ENCODE results near the gene PARN. TPM values are rescaled to one million over a fixed set of nuclear protein-coding genes. Genes with fewer than 3 reads are reported as not detected.

PARN gene
- polyA plus RNA-seq, 1 donor from 2014 or later: 22.3 TPM

DNA sequence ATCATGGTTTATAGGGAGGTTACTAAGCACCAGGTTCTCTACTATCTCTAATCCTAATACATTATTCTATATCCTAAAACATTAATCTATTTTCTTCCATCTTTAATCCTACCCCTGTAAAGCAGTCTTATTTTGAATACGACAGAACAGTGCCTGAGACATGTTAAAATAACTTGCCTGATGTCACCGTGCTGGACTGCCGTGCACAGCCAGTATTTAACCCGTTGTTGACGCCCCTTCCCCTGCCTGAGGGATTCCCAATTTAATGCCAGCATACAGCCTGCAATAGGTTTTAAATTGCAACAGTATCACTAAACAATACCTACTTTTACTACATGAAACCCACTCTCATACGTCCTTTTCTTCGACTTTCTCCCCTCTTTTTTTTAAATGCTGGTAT is 133.3 kb downstream of the PARN start:
- no peaks in the 10 kb centered on the region for H3K79me2 ChIP-seq (replicated peaks; ENCODE audit: insufficient read depth, low read length)
- no peak overlapping the region for H3K9ac ChIP-seq (ENCODE audit: low read length)
- H3K4me3 ChIP-seq (ENCODE audit: low read length): no peak overlapping the region
- H3K27ac ChIP-seq (ENCODE audit: low read length): no peak overlapping the region
- no peaks in the 10 kb centered on the region for H3K36me3 ChIP-seq (ENCODE audit: insufficient read depth, low read length)
- H3K4me2 ChIP-seq (ENCODE audit: low read length): peak overlapping the region; percentile 11
- no peaks in the 10 kb centered on the region for H3K9me2 ChIP-seq (ENCODE audit: insufficient read depth, low read length)
- no peaks in the 10 kb centered on the region for H3F3A ChIP-seq (ENCODE audit: insufficient read depth, low read length, poor library complexity, severe bottlenecking)
- TF ChIP-seq, protein P1, sequence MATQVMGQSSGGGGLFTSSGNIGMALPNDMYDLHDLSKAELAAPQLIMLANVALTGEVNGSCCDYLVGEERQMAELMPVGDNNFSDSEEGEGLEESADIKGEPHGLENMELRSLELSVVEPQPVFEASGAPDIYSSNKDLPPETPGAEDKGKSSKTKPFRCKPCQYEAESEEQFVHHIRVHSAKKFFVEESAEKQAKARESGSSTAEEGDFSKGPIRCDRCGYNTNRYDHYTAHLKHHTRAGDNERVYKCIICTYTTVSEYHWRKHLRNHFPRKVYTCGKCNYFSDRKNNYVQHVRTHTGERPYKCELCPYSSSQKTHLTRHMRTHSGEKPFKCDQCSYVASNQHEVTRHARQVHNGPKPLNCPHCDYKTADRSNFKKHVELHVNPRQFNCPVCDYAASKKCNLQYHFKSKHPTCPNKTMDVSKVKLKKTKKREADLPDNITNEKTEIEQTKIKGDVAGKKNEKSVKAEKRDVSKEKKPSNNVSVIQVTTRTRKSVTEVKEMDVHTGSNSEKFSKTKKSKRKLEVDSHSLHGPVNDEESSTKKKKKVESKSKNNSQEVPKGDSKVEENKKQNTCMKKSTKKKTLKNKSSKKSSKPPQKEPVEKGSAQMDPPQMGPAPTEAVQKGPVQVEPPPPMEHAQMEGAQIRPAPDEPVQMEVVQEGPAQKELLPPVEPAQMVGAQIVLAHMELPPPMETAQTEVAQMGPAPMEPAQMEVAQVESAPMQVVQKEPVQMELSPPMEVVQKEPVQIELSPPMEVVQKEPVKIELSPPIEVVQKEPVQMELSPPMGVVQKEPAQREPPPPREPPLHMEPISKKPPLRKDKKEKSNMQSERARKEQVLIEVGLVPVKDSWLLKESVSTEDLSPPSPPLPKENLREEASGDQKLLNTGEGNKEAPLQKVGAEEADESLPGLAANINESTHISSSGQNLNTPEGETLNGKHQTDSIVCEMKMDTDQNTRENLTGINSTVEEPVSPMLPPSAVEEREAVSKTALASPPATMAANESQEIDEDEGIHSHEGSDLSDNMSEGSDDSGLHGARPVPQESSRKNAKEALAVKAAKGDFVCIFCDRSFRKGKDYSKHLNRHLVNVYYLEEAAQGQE (IDR thresholded peaks at IDR 0.05; ENCODE audit: borderline replicate concordance): no peak
- TF ChIP-seq TAF1 (IDR thresholded peaks at IDR 0.05; ENCODE audit: low read depth) (no peak), RAD21 (conservative IDR thresholded peaks at IDR 0.05) (no peak), MXI1 (conservative IDR thresholded peaks at IDR 0.05; ENCODE audit: poor library complexity, severe bottlenecking) (no peak), EP300 (conservative IDR thresholded peaks at IDR 0.05; ENCODE audit: poor library complexity, severe bottlenecking) (no peak), EZH2 (IDR thresholded peaks at IDR 0.05; ENCODE audit: borderline replicate concordance, insufficient read depth, low read length, poor library complexity, severe bottlenecking) (no peak), SMC3 (conservative IDR thresholded peaks at IDR 0.05; ENCODE audit: poor library complexity) (no peak), POLR2AphosphoS5 (IDR thresholded peaks at IDR 0.05) (no peak)
- TF ChIP-seq, protein P2, sequence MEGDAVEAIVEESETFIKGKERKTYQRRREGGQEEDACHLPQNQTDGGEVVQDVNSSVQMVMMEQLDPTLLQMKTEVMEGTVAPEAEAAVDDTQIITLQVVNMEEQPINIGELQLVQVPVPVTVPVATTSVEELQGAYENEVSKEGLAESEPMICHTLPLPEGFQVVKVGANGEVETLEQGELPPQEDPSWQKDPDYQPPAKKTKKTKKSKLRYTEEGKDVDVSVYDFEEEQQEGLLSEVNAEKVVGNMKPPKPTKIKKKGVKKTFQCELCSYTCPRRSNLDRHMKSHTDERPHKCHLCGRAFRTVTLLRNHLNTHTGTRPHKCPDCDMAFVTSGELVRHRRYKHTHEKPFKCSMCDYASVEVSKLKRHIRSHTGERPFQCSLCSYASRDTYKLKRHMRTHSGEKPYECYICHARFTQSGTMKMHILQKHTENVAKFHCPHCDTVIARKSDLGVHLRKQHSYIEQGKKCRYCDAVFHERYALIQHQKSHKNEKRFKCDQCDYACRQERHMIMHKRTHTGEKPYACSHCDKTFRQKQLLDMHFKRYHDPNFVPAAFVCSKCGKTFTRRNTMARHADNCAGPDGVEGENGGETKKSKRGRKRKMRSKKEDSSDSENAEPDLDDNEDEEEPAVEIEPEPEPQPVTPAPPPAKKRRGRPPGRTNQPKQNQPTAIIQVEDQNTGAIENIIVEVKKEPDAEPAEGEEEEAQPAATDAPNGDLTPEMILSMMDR (IDR thresholded peaks at IDR 0.05; ENCODE audit: poor library complexity, severe bottlenecking): no peak
- H4K20me1 ChIP-seq (ENCODE audit: insufficient read depth): no peaks in the 10 kb centered on the region
- H2AFZ ChIP-seq (ENCODE audit: low read depth, low read length): no peak overlapping the region
- H3K27me3 ChIP-seq (ENCODE audit: insufficient read depth, low read depth, low read length): no peaks in the 10 kb centered on the region
- H3K9me3 ChIP-seq (ENCODE audit: low read length): no peaks in the 10 kb centered on the region

DNA sequence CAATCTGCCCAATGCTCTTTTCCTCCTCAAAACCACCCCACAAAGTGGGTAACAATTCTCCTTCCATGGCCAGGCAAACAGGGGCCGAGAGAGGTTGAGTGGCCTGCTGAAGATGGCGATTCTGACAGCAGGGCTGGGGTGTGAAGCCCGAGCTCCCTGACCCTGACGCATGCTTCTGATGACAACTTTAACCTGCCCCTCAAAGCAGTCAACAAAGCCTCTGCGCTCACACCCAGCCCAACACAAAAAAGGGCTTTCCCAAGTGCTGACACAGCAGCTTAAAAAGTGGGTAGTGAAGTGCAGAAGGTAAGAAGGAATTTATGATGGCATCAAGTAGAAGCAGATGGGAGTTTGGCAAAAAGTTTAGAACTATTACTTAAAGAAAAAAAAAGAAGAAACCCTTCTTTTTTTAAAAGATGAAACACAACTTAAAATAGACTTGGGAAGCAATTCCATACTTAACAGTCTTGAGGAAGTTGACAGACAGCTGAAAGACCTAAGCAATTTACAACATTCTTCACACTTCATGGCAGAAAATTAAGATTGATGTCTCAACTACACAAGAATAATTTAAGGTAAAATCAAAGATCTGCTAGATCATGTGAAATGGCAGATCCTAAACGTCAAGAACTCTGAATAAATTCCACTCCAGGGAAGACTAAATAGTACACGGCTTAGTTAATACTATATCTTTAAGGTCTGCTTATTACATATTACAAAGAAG is 133.9 kb downstream of the PARN start:
- no peaks in the 10 kb centered on the region for H4K20me1 ChIP-seq (ENCODE audit: insufficient read depth)
- H3K4me2 ChIP-seq (ENCODE audit: low read length): no peak overlapping the region

More for the DNA sequence above, 133.9 kb downstream of the PARN start:
- no peak overlapping the region for H3K27ac ChIP-seq (ENCODE audit: low read length)
- H3F3A ChIP-seq (ENCODE audit: insufficient read depth, low read length, poor library complexity, severe bottlenecking): no peaks in the 10 kb centered on the region
- H3K9me3 ChIP-seq (ENCODE audit: low read length): no peaks in the 10 kb centered on the region
- no peak overlapping the region for H3K4me3 ChIP-seq (ENCODE audit: low read length)
- no peaks in the 10 kb centered on the region for H3K9me2 ChIP-seq (ENCODE audit: insufficient read depth, low read length)
- H3K79me2 ChIP-seq (replicated peaks; ENCODE audit: insufficient read depth, low read length): no peaks in the 10 kb centered on the region
- H2AFZ ChIP-seq (ENCODE audit: low read depth, low read length): no peak overlapping the region
- H3K27me3 ChIP-seq (ENCODE audit: insufficient read depth, low read depth, low read length): no peaks in the 10 kb centered on the region
- H3K9ac ChIP-seq (ENCODE audit: low read length): no peak overlapping the region
- H3K36me3 ChIP-seq (ENCODE audit: insufficient read depth, low read length): no peaks in the 10 kb centered on the region
- TF ChIP-seq, protein P1 (IDR thresholded peaks at IDR 0.05; ENCODE audit: borderline replicate concordance): no peak
- TF ChIP-seq TAF1 (IDR thresholded peaks at IDR 0.05; ENCODE audit: low read depth) (no peak), RAD21 (conservative IDR thresholded peaks at IDR 0.05) (no peak), EP300 (conservative IDR thresholded peaks at IDR 0.05; ENCODE audit: poor library complexity, severe bottlenecking) (peak; percentile 67), EZH2 (IDR thresholded peaks at IDR 0.05; ENCODE audit: borderline replicate concordance, insufficient read depth, low read length, poor library complexity, severe bottlenecking) (no peak), MXI1 (conservative IDR thresholded peaks at IDR 0.05; ENCODE audit: poor library complexity, severe bottlenecking) (no peak), SMC3 (conservative IDR thresholded peaks at IDR 0.05; ENCODE audit: poor library complexity) (no peak), POLR2AphosphoS5 (IDR thresholded peaks at IDR 0.05) (peak; percentile 52)
- TF ChIP-seq, protein P2 (IDR thresholded peaks at IDR 0.05; ENCODE audit: poor library complexity, severe bottlenecking): no peak

All from neural cell (in vitro differentiated cells).